ENCODE data around the gene LRRC61.

The LRRC61 gene

DNA sequence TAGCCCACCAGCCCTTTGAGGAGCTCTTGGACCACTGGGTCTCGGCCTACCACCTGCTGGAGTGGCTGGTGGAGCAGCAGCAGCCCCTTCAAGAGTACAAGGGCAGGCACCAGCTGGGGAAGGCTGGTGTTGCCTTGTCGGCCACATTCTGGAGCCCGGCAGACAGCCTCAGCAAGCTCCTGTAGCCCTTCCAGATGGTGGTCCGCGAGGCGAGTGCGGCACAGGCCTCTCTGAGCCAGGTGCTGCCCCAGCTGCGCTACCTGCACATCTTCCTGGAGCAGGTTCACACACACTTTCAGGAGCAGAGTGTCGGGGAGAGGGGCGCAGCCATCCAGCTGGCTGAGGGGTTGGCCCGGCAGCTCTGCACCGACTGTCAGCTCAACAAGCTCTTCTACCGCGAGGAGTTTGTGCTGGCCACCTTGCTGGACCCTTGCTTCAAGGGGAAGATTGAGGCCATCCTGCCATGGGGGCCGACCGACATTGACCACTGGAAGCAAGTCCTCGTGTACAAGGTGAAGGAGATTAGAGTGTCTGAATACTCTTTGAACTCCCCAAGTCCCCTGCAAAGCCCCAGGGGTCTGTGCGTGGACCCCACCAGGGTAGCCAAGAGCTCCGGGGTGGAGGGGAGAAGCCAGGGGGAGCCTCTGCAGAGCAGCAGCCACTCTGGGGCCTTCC is 7.2 kb downstream of the LRRC61 start:
- WGBS, 2 experiments: 94% methylated on average over 19 of the region's 19 CpGs
- Histone ChIP-seq H3K27ac (ENCODE audit: insufficient read depth, low read depth, low read length, poor library complexity, severe bottlenecking) (no peak overlapping the region), H3K4me3 (ENCODE audit: insufficient read depth, low read depth, low read length) (no peak overlapping the region)

DNA sequence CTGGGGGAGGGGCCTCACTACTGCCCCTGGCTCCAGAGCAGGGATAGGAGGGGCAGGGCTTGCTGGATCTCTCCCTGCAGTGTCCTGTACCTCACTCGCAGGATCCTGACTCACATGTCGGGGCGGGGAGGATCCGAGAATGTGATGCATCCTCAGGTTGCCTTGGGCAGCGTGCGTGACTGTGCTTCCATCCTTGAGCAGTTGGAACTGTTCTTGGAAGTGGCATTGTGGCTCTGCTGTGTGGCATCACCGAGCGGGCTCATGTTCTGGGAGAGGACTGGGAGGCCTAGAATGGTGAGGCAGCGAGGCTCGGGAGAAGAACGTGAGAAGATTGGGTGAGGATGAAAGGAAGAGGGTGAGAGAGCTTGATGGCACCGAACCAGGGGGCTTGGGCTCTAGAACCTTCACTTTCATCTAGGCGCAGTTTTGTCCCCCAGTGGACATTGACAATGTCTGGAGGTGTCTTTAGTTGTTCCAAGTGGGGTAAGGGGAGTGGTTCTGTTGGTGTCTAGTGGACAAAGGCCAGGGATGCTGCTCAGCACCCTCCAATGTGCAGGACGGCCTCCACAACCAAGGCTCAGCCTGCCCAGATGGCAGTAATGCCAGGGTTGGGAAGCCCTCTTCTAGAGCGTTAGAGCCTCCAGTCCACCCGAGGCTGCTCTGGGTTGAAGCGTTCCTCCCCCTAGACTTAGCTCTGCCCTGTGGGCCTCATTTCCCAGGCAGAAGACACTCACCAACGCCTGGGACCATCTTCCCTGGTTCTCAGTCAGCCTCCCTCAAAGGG is 9.9 kb downstream of the LRRC61 start:
- Histone ChIP-seq H3K27ac (ENCODE audit: insufficient read depth, low read depth, low read length, poor library complexity, severe bottlenecking) (no peak overlapping the region), H3K27me3 (ENCODE audit: control insufficient read depth, insufficient read depth, low read length, poor library complexity, severe bottlenecking) (no peaks in the 10 kb centered on the region), H3K4me3 (ENCODE audit: insufficient read depth, low read depth, low read length) (no peak overlapping the region), H3K9me3 (ENCODE audit: control insufficient read depth, low read length) (no peaks in the 10 kb centered on the region), H3K4me1 (ENCODE audit: control insufficient read depth, insufficient read depth, low read length) (peaks cover under 1% of the 10 kb centered on the region), H3K36me3 (ENCODE audit: control insufficient read depth, insufficient read depth, low read length) (peaks cover 15% of the 10 kb centered on the region)
- 95% methylated on average over 18 of the region's 18 CpGs for WGBS, 2 experiments

More for the DNA sequence above, 7.2 kb downstream of the LRRC61 start:
- Histone ChIP-seq H3K36me3 (ENCODE audit: control insufficient read depth, insufficient read depth, low read length) (peaks cover 32% of the 10 kb centered on the region), H3K27me3 (ENCODE audit: control insufficient read depth, insufficient read depth, low read length, poor library complexity, severe bottlenecking) (no peaks in the 10 kb centered on the region), H3K9me3 (ENCODE audit: control insufficient read depth, low read length) (no peaks in the 10 kb centered on the region), H3K4me1 (ENCODE audit: control insufficient read depth, insufficient read depth, low read length) (no peaks in the 10 kb centered on the region)

DNA sequence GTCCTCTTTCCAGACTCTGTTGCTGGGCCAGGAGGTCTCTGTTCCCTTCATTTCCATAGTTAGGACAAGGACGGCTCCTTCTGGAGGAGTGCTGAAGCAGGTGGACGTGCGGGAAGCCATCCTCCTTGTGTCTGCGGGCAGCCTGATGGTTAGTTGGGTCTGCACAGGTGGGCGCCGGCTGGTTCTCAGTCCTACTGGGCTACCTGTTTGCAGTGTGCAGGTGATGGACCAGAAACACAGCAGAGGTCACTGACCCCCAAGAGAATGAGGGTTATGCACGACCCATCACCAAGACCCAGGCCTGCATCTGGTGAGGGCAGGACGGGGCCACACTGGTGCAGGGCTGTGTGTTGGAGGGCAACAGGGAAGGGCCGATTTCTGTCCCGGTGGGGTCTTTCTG is 10.5 kb downstream of the LRRC61 start:
- Histone ChIP-seq H3K27ac (ENCODE audit: insufficient read depth, low read depth, low read length, poor library complexity, severe bottlenecking) (no peak overlapping the region), H3K4me1 (ENCODE audit: control insufficient read depth, insufficient read depth, low read length) (peaks cover 6% of the 10 kb centered on the region), H3K4me3 (ENCODE audit: insufficient read depth, low read depth, low read length) (no peak overlapping the region), H3K36me3 (ENCODE audit: control insufficient read depth, insufficient read depth, low read length) (peaks cover 10% of the 10 kb centered on the region), H3K9me3 (ENCODE audit: control insufficient read depth, low read length) (no peaks in the 10 kb centered on the region), H3K27me3 (ENCODE audit: control insufficient read depth, insufficient read depth, low read length, poor library complexity, severe bottlenecking) (no peaks in the 10 kb centered on the region)
- WGBS, 2 experiments: 88 to 91% methylated on average over 10 of the region's 10 CpGs

DNA sequence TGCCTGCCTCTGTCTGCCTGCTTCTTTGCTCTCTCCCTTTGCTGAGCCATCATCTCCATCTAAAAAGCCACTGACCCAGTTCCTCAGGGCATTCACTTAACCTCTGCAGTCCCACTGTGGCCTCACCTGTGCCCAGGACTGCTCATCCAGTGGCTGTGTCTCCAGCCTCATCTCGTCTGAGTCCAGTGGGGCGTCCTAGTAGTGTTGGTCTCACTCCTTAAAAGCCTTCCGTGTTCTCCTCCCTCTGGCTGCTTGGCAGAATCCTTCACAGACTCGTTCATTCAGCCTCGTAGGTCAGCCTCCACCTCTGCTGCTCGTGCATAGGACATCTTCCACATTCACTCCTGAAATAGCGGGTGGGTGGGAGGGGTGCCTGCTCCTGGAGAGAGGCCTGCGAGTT is 11.0 kb downstream of the LRRC61 start:
- H3K9me3 ChIP-seq (ENCODE audit: control insufficient read depth, low read length): no peaks in the 10 kb centered on the region
- H3K4me1 ChIP-seq (ENCODE audit: control insufficient read depth, insufficient read depth, low read length): peaks cover 6% of the 10 kb centered on the region
- no peaks in the 10 kb centered on the region for H3K27me3 ChIP-seq (ENCODE audit: control insufficient read depth, insufficient read depth, low read length, poor library complexity, severe bottlenecking)
- H3K27ac ChIP-seq (ENCODE audit: insufficient read depth, low read depth, low read length, poor library complexity, severe bottlenecking): no peak overlapping the region
- H3K4me3 ChIP-seq (ENCODE audit: insufficient read depth, low read depth, low read length): no peak overlapping the region
- H3K36me3 ChIP-seq (ENCODE audit: control insufficient read depth, insufficient read depth, low read length): peaks cover 5% of the 10 kb centered on the region
- 93 to 96% methylated on average over 8 of the region's 8 CpGs for WGBS, 2 experiments

DNA sequence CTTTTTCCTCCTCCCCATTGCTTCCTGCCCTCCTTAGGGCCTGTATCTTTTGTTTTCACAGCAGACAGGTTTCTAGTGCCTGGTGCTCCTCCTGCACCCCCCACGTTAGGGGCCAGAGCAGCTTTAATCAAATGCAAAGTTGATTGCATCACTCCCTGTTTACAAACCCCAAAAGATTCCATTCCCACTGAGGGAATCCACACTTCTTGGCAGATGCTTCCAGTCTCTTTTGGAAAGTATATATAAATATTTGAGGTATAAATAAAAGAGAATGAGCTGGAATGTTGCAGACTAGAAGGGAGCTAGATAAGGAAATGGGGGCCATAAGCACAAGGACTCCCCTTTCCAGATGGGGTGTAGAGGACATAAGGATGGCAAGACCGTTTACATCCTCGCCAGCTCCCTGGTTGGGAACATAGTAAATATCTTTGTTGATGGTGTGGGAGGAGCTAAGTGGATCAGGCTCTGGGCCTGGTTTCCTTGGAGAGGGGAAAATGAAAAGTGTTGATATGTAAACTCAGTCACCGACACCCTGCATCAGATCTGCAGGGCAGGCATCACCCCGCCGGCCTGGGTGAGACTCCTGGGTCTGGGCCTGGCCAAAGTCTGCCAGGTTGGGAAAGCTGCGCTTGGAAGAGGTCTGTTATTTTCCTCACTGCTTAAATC is 12.1 kb downstream of the LRRC61 start:
- H3K27ac ChIP-seq (ENCODE audit: insufficient read depth, low read depth, low read length, poor library complexity, severe bottlenecking): no peak overlapping the region
- peaks cover 5% of the 10 kb centered on the region for H3K36me3 ChIP-seq (ENCODE audit: control insufficient read depth, insufficient read depth, low read length)
- WGBS, 2 experiments: 59 to 66% methylated on average over 7 of the region's 7 CpGs
- no peak overlapping the region for H3K4me3 ChIP-seq (ENCODE audit: insufficient read depth, low read depth, low read length)
- peaks cover 6% of the 10 kb centered on the region for H3K27me3 ChIP-seq (ENCODE audit: control insufficient read depth, insufficient read depth, low read length, poor library complexity, severe bottlenecking)
- H3K9me3 ChIP-seq (ENCODE audit: control insufficient read depth, low read length): no peaks in the 10 kb centered on the region
- H3K4me1 ChIP-seq (ENCODE audit: control insufficient read depth, insufficient read depth, low read length): peaks cover 14% of the 10 kb centered on the region

DNA sequence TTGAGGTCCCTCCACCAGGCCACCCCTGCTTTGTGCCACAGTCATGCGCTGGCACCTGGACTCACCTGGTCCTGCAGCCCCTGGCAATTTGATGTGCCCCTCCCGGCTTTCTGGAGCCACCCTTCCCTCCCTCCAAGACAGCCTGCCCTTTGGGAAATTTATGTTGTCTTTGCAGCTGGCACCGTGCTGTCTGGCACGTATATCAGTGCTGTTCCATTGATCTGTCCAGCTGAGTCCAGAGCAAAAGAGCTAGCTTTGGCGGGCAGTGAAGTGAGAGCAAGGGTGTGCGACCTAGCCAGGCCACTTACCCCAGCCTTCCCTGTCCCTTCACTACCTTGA is 12.6 kb downstream of the LRRC61 start:
- no peak overlapping the region for H3K4me3 ChIP-seq (ENCODE audit: insufficient read depth, low read depth, low read length)
- 90 to 94% methylated on average over 6 of the region's 6 CpGs for WGBS, 2 experiments
- H3K4me1 ChIP-seq (ENCODE audit: control insufficient read depth, insufficient read depth, low read length): peaks cover 18% of the 10 kb centered on the region
- H3K9me3 ChIP-seq (ENCODE audit: control insufficient read depth, low read length): no peaks in the 10 kb centered on the region
- H3K27ac ChIP-seq (ENCODE audit: insufficient read depth, low read depth, low read length, poor library complexity, severe bottlenecking): no peak overlapping the region
- peaks cover 2% of the 10 kb centered on the region for H3K36me3 ChIP-seq (ENCODE audit: control insufficient read depth, insufficient read depth, low read length)
- peaks cover 11% of the 10 kb centered on the region for H3K27me3 ChIP-seq (ENCODE audit: control insufficient read depth, insufficient read depth, low read length, poor library complexity, severe bottlenecking)

DNA sequence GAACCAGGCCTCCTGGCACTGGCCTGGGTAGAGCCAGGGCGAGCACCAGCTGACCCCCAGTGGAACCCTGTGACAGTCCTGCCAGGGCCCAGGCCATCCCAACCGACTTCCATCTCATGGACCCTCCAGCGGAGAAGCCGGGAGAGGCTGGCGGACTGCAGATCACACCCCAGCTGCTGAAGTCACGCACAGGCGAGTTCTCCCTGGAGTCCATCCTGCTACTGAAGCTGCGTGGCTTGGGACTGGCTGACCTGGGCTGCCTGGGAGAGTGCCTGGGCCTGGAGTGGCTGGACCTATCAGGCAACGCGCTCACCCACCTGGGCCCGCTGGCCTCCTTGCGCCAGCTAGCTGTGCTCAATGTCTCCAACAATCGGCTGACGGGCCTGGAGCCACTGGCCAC is 13.6 kb downstream of the LRRC61 start:
- WGBS, 2 experiments: 94 to 95% methylated on average over 14 of the region's 14 CpGs
- no peak overlapping the region for H3K27ac ChIP-seq (ENCODE audit: insufficient read depth, low read depth, low read length, poor library complexity, severe bottlenecking)
- no peak overlapping the region for H3K4me3 ChIP-seq (ENCODE audit: insufficient read depth, low read depth, low read length)
- peaks cover 21% of the 10 kb centered on the region for H3K27me3 ChIP-seq (ENCODE audit: control insufficient read depth, insufficient read depth, low read length, poor library complexity, severe bottlenecking)
- no peaks in the 10 kb centered on the region for H3K9me3 ChIP-seq (ENCODE audit: control insufficient read depth, low read length)
- no peaks in the 10 kb centered on the region for H3K36me3 ChIP-seq (ENCODE audit: control insufficient read depth, insufficient read depth, low read length)
- peaks cover 25% of the 10 kb centered on the region for H3K4me1 ChIP-seq (ENCODE audit: control insufficient read depth, insufficient read depth, low read length)

DNA sequence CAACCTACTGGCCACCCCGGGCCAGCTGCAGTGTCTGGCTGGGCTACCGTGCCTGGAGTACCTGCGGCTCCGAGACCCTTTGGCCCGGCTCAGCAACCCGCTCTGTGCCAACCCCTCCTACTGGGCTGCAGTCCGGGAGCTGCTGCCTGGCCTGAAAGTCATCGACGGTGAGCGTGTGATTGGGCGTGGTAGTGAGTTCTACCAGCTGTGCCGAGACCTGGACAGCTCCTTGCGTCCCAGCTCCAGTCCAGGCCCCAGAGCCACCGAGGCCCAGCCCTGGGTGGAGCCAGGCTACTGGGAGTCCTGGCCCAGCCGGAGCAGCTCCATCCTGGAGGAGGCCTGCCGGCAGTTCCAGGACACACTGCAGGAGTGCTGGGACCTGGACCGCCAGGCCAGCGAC is 14.0 kb downstream of the LRRC61 start:
- Histone ChIP-seq H3K36me3 (ENCODE audit: control insufficient read depth, insufficient read depth, low read length) (no peaks in the 10 kb centered on the region), H3K4me1 (ENCODE audit: control insufficient read depth, insufficient read depth, low read length) (peaks cover 25% of the 10 kb centered on the region), H3K9me3 (ENCODE audit: control insufficient read depth, low read length) (no peaks in the 10 kb centered on the region), H3K27me3 (ENCODE audit: control insufficient read depth, insufficient read depth, low read length, poor library complexity, severe bottlenecking) (peaks cover 25% of the 10 kb centered on the region), H3K4me3 (ENCODE audit: insufficient read depth, low read depth, low read length) (no peak overlapping the region), H3K27ac (ENCODE audit: insufficient read depth, low read depth, low read length, poor library complexity, severe bottlenecking) (no peak overlapping the region)
- 95% methylated on average over 18 of the region's 18 CpGs for WGBS, 2 experiments

DNA sequence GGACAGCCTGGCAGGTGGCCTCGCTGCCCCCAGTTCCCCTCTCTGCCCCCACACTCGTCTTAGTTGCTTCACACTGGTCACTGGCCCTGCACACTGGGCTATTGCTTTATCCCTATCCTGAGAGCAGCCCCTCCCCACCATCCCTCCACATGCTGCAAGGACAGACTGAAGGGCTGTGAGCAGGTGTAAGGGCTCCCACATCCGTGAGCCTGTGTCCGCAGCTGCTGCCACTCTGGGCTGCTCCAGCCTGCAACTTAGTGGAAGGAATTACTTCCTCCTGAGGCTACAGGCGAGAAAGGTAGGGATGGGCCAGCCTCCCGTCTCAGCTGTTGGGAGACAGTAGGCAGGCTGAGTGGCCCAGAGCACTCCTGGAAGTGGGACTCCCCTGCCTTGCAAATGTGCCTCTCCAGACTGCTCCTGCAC is 14.5 kb downstream of the LRRC61 start:
- Histone ChIP-seq H3K27ac (ENCODE audit: insufficient read depth, low read depth, low read length, poor library complexity, severe bottlenecking) (no peak overlapping the region), H3K9me3 (ENCODE audit: control insufficient read depth, low read length) (no peaks in the 10 kb centered on the region), H3K36me3 (ENCODE audit: control insufficient read depth, insufficient read depth, low read length) (no peaks in the 10 kb centered on the region), H3K4me1 (ENCODE audit: control insufficient read depth, insufficient read depth, low read length) (peaks cover 25% of the 10 kb centered on the region), H3K4me3 (ENCODE audit: insufficient read depth, low read depth, low read length) (no peak overlapping the region), H3K27me3 (ENCODE audit: control insufficient read depth, insufficient read depth, low read length, poor library complexity, severe bottlenecking) (peaks cover 30% of the 10 kb centered on the region)
- WGBS, 2 experiments: 83 to 86% methylated on average over 6 of the region's 6 CpGs

DNA sequence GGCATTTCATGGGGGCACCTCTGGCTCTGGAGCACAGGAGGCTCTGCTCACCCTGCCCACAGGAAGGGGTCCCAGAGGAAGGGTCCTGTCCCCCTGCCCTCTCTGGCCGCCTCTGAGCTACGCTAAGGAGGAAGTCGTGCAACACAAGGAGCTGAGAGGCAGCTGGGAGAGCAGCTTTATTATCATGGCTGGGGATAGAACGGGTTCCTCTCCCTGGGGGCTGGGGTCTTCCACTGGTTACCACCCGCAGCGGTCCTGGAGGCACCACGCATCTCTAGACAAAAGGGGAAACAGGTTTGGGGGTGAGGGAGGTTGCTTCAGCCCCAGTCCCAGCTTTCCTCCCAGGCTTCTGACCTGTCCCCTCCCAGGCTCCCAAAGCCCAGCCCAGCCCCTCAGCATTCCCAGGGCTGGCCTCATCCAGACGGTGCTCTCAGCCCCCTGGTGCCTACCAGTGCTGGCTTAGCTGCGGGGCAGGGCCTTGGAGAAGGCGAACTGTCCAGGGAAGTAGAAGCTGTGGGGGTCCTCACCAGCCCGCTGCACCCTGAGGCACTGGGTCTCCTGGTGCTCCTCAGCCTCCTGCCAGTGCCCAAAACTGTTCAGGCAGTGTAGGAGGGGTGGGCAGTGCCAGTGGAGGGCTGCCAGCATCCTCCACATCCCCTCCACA is 15.1 kb downstream of the LRRC61 start:
- Histone ChIP-seq H3K36me3 (ENCODE audit: control insufficient read depth, insufficient read depth, low read length) (no peaks in the 10 kb centered on the region), H3K4me3 (ENCODE audit: insufficient read depth, low read depth, low read length) (no peak overlapping the region), H3K27me3 (ENCODE audit: control insufficient read depth, insufficient read depth, low read length, poor library complexity, severe bottlenecking) (peaks cover 36% of the 10 kb centered on the region), H3K9me3 (ENCODE audit: control insufficient read depth, low read length) (no peaks in the 10 kb centered on the region), H3K27ac (ENCODE audit: insufficient read depth, low read depth, low read length, poor library complexity, severe bottlenecking) (no peak overlapping the region), H3K4me1 (ENCODE audit: control insufficient read depth, insufficient read depth, low read length) (peaks cover 25% of the 10 kb centered on the region)
- 66 to 73% methylated on average over 11 of the region's 11 CpGs for WGBS, 2 experiments

Data from ectodermal cell (in vitro differentiated cells).